Peyer's patch (tissue), 4 donors: ENCODE data around the gene ZNF337.

Experiments
- CTCF ChIP-seq, 6 experiments: fragments of 450-650 bp in 4 of 6; fragments of 200-600 bp in 2 of 6; sonication (generic) in 1 of 6; IDR thresholded peaks; one replicate each; pipeline ENCODE4 v1.5.1; 2017 to 2019; ENCODE audit warnings: antibody characterized with exemption in 6 of 6, mild to moderate bottlenecking in 3 of 6, moderate library complexity in 1 of 6
- POLR2A ChIP-seq, 2 donors: fragments of 450-650 bp; IDR thresholded peaks; one replicate each; pipeline ENCODE4 v1.5.1; 2017; ENCODE audit warnings: antibody characterized with exemption in 2 of 2, mild to moderate bottlenecking in 2 of 2, moderate library complexity in 2 of 2

DNA sequence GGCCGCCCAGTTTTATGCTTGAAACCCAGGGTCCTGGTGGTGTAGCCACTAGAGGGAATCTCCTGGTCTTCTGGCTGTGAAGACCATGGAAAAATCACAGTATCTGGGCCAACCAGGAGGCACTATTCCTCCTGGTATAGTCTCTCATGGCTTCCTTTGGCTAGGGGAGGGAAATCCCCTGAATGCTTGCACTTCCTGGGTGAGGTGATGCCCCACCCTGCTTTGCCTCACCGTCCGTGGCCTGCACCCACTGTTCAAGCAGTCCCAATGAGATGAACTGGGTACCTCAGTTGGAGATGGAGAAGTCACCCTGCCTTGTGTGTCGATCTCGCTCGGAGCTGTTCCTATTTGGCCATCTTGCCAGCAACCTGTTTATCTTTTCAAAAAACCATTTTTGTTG is 10.1 kb upstream of the ZNF337 start:
- TF ChIP-seq CTCF (IDR thresholded peaks at IDR 0.05): no peak
- no peak for TF ChIP-seq POLR2A (IDR thresholded peaks at IDR 0.05)
